ENCODE results near the gene NOTCH4.

- TF ChIP-seq, protein P1, sequence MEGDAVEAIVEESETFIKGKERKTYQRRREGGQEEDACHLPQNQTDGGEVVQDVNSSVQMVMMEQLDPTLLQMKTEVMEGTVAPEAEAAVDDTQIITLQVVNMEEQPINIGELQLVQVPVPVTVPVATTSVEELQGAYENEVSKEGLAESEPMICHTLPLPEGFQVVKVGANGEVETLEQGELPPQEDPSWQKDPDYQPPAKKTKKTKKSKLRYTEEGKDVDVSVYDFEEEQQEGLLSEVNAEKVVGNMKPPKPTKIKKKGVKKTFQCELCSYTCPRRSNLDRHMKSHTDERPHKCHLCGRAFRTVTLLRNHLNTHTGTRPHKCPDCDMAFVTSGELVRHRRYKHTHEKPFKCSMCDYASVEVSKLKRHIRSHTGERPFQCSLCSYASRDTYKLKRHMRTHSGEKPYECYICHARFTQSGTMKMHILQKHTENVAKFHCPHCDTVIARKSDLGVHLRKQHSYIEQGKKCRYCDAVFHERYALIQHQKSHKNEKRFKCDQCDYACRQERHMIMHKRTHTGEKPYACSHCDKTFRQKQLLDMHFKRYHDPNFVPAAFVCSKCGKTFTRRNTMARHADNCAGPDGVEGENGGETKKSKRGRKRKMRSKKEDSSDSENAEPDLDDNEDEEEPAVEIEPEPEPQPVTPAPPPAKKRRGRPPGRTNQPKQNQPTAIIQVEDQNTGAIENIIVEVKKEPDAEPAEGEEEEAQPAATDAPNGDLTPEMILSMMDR (IDR thresholded peaks at IDR 0.05; ENCODE audit: low read depth, low read length): no peak
- TF ChIP-seq POLR2A (IDR thresholded peaks at IDR 0.05; ENCODE audit: extremely low read depth, insufficient read length) (no peak), MAX (IDR thresholded peaks at IDR 0.05; ENCODE audit: low read depth, low read length) (no peak)
These were observed 41.8 kb downstream of the NOTCH4 start for GRCh38 chr6:32181915-32182529.
